NB4 (cell line): Measurements from ENCODE around the gene RSAD1.

Experiments used
- MYC ChIP-seq: IDR thresholded peaks from 2 replicates; pipeline ENCODE4 v1.6.1; 2011; ENCODE audit warnings: low read depth, low read length
- POLR2A ChIP-seq: IDR thresholded peaks from 2 replicates; pipeline ENCODE4 v1.6.1; 2011; ENCODE audit warnings: mild to moderate bottlenecking; ENCODE audit not compliant: insufficient read length; ENCODE audit errors: extremely low read depth
- TF ChIP-seq, protein P1 (sequence below): IDR thresholded peaks from one replicate; pipeline ENCODE4 v1.5.1; 2012; ENCODE audit warnings: low read depth, low read length
- TF ChIP-seq, protein P2 (sequence below): IDR thresholded peaks from 2 replicates; pipeline ENCODE4 v1.6.1; 2011; ENCODE audit warnings: low read depth, low read length

DNA sequence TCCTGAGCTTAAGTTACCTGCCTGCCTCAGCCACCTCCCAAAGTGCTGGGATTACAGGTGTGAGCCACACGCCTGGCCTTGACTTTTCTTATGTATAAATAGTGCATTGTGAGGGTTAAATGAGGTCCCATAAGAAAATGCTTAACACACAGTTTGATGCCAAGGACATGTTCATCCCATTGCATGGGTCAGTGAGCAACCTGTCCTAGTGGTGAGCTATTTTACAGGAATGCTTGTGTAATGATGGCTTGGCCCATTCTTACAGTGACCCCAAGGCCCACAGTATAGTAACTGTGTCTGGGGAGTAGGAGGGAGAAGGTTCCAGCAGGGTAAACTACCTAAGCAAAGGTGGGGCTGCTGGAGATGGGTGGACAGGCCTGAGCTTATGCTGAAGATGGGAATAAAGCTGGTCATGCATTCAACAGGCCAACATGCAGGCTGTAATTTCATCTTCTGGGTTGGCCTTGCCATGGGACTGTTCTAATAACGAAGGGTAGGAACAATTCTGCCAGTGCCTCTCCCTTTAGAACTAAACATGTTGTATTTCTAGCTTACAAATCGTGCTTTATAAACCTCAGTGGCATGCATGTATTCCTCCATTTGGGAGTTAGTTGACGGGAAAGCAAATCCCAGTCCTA is 46.4 kb upstream of the RSAD1 start:
- TF ChIP-seq, protein P1, sequence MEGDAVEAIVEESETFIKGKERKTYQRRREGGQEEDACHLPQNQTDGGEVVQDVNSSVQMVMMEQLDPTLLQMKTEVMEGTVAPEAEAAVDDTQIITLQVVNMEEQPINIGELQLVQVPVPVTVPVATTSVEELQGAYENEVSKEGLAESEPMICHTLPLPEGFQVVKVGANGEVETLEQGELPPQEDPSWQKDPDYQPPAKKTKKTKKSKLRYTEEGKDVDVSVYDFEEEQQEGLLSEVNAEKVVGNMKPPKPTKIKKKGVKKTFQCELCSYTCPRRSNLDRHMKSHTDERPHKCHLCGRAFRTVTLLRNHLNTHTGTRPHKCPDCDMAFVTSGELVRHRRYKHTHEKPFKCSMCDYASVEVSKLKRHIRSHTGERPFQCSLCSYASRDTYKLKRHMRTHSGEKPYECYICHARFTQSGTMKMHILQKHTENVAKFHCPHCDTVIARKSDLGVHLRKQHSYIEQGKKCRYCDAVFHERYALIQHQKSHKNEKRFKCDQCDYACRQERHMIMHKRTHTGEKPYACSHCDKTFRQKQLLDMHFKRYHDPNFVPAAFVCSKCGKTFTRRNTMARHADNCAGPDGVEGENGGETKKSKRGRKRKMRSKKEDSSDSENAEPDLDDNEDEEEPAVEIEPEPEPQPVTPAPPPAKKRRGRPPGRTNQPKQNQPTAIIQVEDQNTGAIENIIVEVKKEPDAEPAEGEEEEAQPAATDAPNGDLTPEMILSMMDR: no peak
- no peak for TF ChIP-seq MYC
- TF ChIP-seq POLR2A: no peak
- TF ChIP-seq, protein P2, sequence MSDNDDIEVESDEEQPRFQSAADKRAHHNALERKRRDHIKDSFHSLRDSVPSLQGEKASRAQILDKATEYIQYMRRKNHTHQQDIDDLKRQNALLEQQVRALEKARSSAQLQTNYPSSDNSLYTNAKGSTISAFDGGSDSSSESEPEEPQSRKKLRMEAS: no peak
